MM.1S (cell line): ENCODE data around the gene STOX2.

ENCODE experiments used
- CTCF ChIP-seq: fragments of 300-600 bp; sonication (generic); IDR thresholded peaks from 2 replicates; pipeline ENCODE4 v1.5.1; 2016; ENCODE audit warnings: antibody characterized with exemption, low read length, mixed read lengths
- EZH2 ChIP-seq: fragments of 300-600 bp; sonication (generic); optimal IDR thresholded peaks from 2 replicates; pipeline ENCODE3; 2017; ENCODE audit warnings: low read depth, mild to moderate bottlenecking, antibody characterized with exemption, low read length, mixed read lengths
- EZH2phosphoT487 ChIP-seq: fragments of 300-600 bp; sonication (generic); IDR thresholded peaks from 2 replicates; pipeline ENCODE4 v1.6.1; 2018; ENCODE audit warnings: antibody characterized with exemption, low read length

GRCh38 chr4:183962419-183962818, 57.3 kb downstream of the STOX2 start:
- TF ChIP-seq CTCF: no peak
- no peak for TF ChIP-seq EZH2phosphoT487
- no peak for TF ChIP-seq EZH2
